OCI-LY7 (cell line): ENCODE data around the gene INSR. TPM values are rescaled to one million over a fixed set of nuclear protein-coding genes. Genes with fewer than 3 reads are reported as not detected.
A peak's percentile ranks its signal among the peaks of the same experiment; 100 is the strongest.

ENCODE experiments used
- BruUV-seq: library from RNA; stranded (reverse); fragments of 400-500 nt; replicated peaks from 2 replicates; lab custom pipeline; 2021; lab: Mats Ljungman, UMichigan
- CTCF ChIA-PET: fragments of 300-600 bp; sonication (Branson Sonifier 250); formaldehyde crosslinking; loops from one replicate; lab custom pipeline; 2022; ENCODE audit warnings: antibody characterized with exemption; ENCODE audit not compliant: unreplicated experiment; lab: Charles Lee
- POLR2A ChIA-PET: fragments of 300-600 bp; sonication (Branson Sonifier 250); formaldehyde crosslinking; loops from one replicate; lab custom pipeline; 2022; ENCODE audit warnings: antibody characterized with exemption; lab: Charles Lee
- DNase-seq: peaks from one replicate; pipeline ENCODE4 v3.0.0-alpha.2; 2015; ENCODE audit warnings: low spot score
- H2AFZ ChIP-seq: fragments of 200-600 bp; sonication (generic), shearing (Covaris generic); 2 replicates; pipeline ENCODE4 v1.6.1; 2014; ENCODE audit warnings: mild to moderate bottlenecking, antibody characterized with exemption, low read length, moderate library complexity
- H3K27ac ChIP-seq: fragments of 200-600 bp; sonication (generic); 2 replicates; pipeline ENCODE4 v1.5.1; 2014; ENCODE audit warnings: mixed run types, low read depth, mild to moderate bottlenecking, moderate library complexity, low read length, inconsistent platforms; ENCODE audit not compliant: poor library complexity, severe bottlenecking
- H3K36me3 ChIP-seq: fragments of 200-600 bp; sonication (generic); 2 replicates; pipeline ENCODE4 v1.6.1; 2014; ENCODE audit warnings: mild to moderate bottlenecking, antibody characterized with exemption, low read length, moderate library complexity, mixed read lengths; ENCODE audit not compliant: insufficient read depth
- H3K4me1 ChIP-seq: fragments of 200-600 bp; sonication (generic); 2 replicates; pipeline ENCODE4 v1.5.1; 2014; ENCODE audit warnings: mild to moderate bottlenecking, low read length; ENCODE audit not compliant: insufficient read depth, poor library complexity, severe bottlenecking
- H3K4me2 ChIP-seq: fragments of 200-600 bp; sonication (generic); 2 replicates; pipeline ENCODE4 v1.6.1; 2014; ENCODE audit warnings: mild to moderate bottlenecking, low read length
- H3K4me3 ChIP-seq: fragments of 200-600 bp; sonication (generic); 2 replicates; pipeline ENCODE4 v1.5.1; 2014; ENCODE audit warnings: mild to moderate bottlenecking, low read depth, low read length; ENCODE audit not compliant: poor library complexity, severe bottlenecking
- H3K79me2 ChIP-seq: fragments of 200-600 bp; sonication (generic); 2 replicates; pipeline ENCODE4 v1.6.1; 2016; ENCODE audit warnings: low read depth, mild to moderate bottlenecking, low read length, moderate library complexity, mixed read lengths; ENCODE audit not compliant: insufficient read depth
- H3K9me2 ChIP-seq: fragments of 200-600 bp; sonication (generic); 2 replicates; pipeline ENCODE4 v1.6.1; 2016; ENCODE audit warnings: mild to moderate bottlenecking, low read length, mixed read lengths; ENCODE audit not compliant: insufficient read depth
- H3K9me3 ChIP-seq: fragments of 200-600 bp; sonication (generic); 2 replicates; pipeline ENCODE4 v1.6.1; 2014; ENCODE audit warnings: mild to moderate bottlenecking, mixed run types, low read length, mixed read lengths
- H4K20me1 ChIP-seq: fragments of 200-600 bp; sonication (generic); 2 replicates; pipeline ENCODE4 v1.6.1; 2014; ENCODE audit warnings: mild to moderate bottlenecking, antibody characterized with exemption, low read length, moderate library complexity, mixed read lengths; ENCODE audit not compliant: insufficient read depth
- CTCF ChIP-seq: fragments of 200-600 bp; sonication (generic); conservative IDR thresholded peaks from 2 replicates; pipeline ENCODE4 v1.5.1; 2014; ENCODE audit warnings: mild to moderate bottlenecking, antibody characterized with exemption, low read length, moderate library complexity, mixed read lengths
- EZH2phosphoT487 ChIP-seq: fragments of 200-600 bp; sonication (generic); IDR thresholded peaks from 2 replicates; pipeline ENCODE4 v1.6.1; 2018; ENCODE audit warnings: low read depth, borderline replicate concordance, mild to moderate bottlenecking, mixed run types, antibody characterized with exemption, low read length, moderate library complexity, mixed read lengths
- intact Hi-C: fragments of 100-400 bp; cut with micrococcal nuclease; formaldehyde crosslinking; loops from one replicate; pipeline ENCODE4 v1.10.0; 2022; ENCODE audit not compliant: unreplicated experiment
- total RNA-seq, 2 experiments: library from RNA; depleted of rRNA in 1 of 2; stranded (reverse); fragments of >200 nt in 1 of 2; shearing (Covaris generic) in 1 of 2; gene quantifications; 2 replicates each; pipeline ENCODE4 v1.2.3, GENCODE V29; 2014 to 2022

Gene INSR
- total RNA-seq, 2 experiments from 2014 or later: 57.7 to 74.0 TPM

GRCh38 chr19:7294558-7295212 is 471 bp upstream of the INSR start:
- H3K27ac ChIP-seq: peak overlapping the region; percentile 72
- H3K9me2 ChIP-seq: no peaks in the 10 kb centered on the region
- intact Hi-C loops: loop anchor here (1.0 kb wide), 3 partner anchors 47 to 145 kb away; no protein-coding TSS in a partner anchor
- peak; percentile 81 for DNase-seq
- H3K36me3 ChIP-seq: 0 out of 2 replicates have a peak, but pooled peaks cover 1% of the 10 kb centered on the region
- peaks cover 13% of the 10 kb centered on the region; the same call in 1 of the 2 replicates for H4K20me1 ChIP-seq
- POLR2A ChIA-PET: interaction anchor here (0.6 to 1.1 kb wide), 4 partner anchors 52 to 449 kb away, joined by 3 to 4 read pairs (median 4); no protein-coding TSS in a partner anchor
- H2AFZ ChIP-seq: peak overlapping the region; percentile 93
- peak overlapping the region; percentile 95 for H3K4me2 ChIP-seq
- TSS peak; percentile 95 for BruUV-seq
- no peaks in the 10 kb centered on the region for H3K9me3 ChIP-seq
- TF ChIP-seq EZH2phosphoT487 (no peak), CTCF (peak; percentile 79)
- H3K79me2 ChIP-seq: peaks cover 27% of the 10 kb centered on the region
- peak overlapping the region; percentile 95 for H3K4me3 ChIP-seq
- CTCF ChIA-PET: no interaction called here
- H3K4me1 ChIP-seq: peaks cover 45% of the 10 kb centered on the region

GRCh38 chr19:7292950-7293761 is 1.1 kb downstream of the INSR start:
- Histone ChIP-seq H2AFZ (no peak overlapping the region), H3K79me2 (peaks cover 39% of the 10 kb centered on the region), H3K9me2 (no peaks in the 10 kb centered on the region), H3K27ac (peak overlapping the region; percentile 77), H3K4me2 (peak overlapping the region; percentile 95), H4K20me1 (peaks cover 14% of the 10 kb centered on the region; the same call in 1 of the 2 replicates), H3K9me3 (no peaks in the 10 kb centered on the region), H3K36me3 (0 out of 2 replicates have a peak, but pooled peaks cover 2% of the 10 kb centered on the region), H3K4me3 (peak overlapping the region; percentile 95), H3K4me1 (peaks cover 52% of the 10 kb centered on the region)
- DNase-seq: peak; percentile 56
- intact Hi-C loops: loop anchor here (1.0 to 2.0 kb wide), 2 partner anchors 20 to 44 kb away; no protein-coding TSS in a partner anchor
- no peak for TF ChIP-seq EZH2phosphoT487
- no peak; the same call in 1 of the 2 replicates for TF ChIP-seq CTCF
- ChIA-PET POLR2A (interaction anchor here (1.1 kb wide), 1 partner anchor 58 kb away, joined by 4 read pairs; no protein-coding TSS in a partner anchor), CTCF (no interaction called here)
- BruUV-seq: no TSS peak
